ENCODE results near the gene EEF1AKMT3. TPM values are rescaled to one million over a fixed set of nuclear protein-coding genes. Genes with fewer than 3 reads are reported as not detected.

The EEF1AKMT3 gene
- total and polyA plus RNA-seq, 2 of the 4 experiments (the other 2 are of a cell fraction) = 3.2 to 8.1 TPM

GRCh38 chr12:57770734-57771133 is 1.7 kb upstream of the EEF1AKMT3 start:
- Histone ChIP-seq H3K4me2 (ENCODE audit: low read depth, low read length) (no peak overlapping the region), H3K14ac (replicated peaks; ENCODE audit: low read depth, low read length) (no peak overlapping the region), H4K20me1 (ENCODE audit: insufficient read depth, low read length) (no peaks in the 10 kb centered on the region), H3K4ac (ENCODE audit: low read depth, low read length) (no peak overlapping the region), H3K23ac (ENCODE audit: low read depth, low read length) (no peak overlapping the region), H4K8ac (ENCODE audit: low read depth in 2 of 2, low read length in 2 of 2) (peak overlapping the region in 1 of 2 experiments; percentile 77; a peak in 2 of 4 replicates), H3K4me3 (ENCODE audit: insufficient read depth, low read depth, low read length) (no peak overlapping the region), H4K91ac (ENCODE audit: insufficient read depth, low read depth, low read length) (no peak overlapping the region), H2AK5ac (ENCODE audit: low read depth, low read length) (peak overlapping the region; percentile 8; the same call in 1 of the 2 replicates), H3K27me3 (ENCODE audit: control insufficient read depth, insufficient read depth, low read length) (peaks cover 14% of the 10 kb centered on the region), H3K9ac (ENCODE audit: low read depth, low read length) (no peak overlapping the region), H3K79me1 (ENCODE audit: low read depth in 1 of 2, low read length in 2 of 2) (peaks cover 16 to 27% of the 10 kb centered on the region in 2 experiments; a peak in 3 of 4 replicates), H3K18ac (ENCODE audit: low read depth, low read length) (no peak overlapping the region), H2BK20ac (ENCODE audit: low read depth, low read length) (no peak overlapping the region), H3K4me1 (ENCODE audit: control insufficient read depth, insufficient read depth, low read length) (peaks cover 10% of the 10 kb centered on the region; the same call in 1 of the 2 replicates), H2AK9ac (replicated peaks; ENCODE audit: low read depth, low read length, poor library complexity) (peak overlapping the region; percentile 97), H2BK120ac (ENCODE audit: low read depth, low read length) (no peak overlapping the region), H3K27ac (ENCODE audit: insufficient read depth, low read length) (no peak overlapping the region), H3K36me3 (ENCODE audit: control insufficient read depth, insufficient read depth, low read length) (peaks cover 3% of the 10 kb centered on the region), H3K9me3 (ENCODE audit: control insufficient read depth, insufficient read depth, low read length) (no peaks in the 10 kb centered on the region), H3K56ac (ENCODE audit: extremely low read depth, insufficient read depth, low read length) (no peak overlapping the region), H2AFZ (replicated peaks; ENCODE audit: low read length, poor library complexity) (no peak overlapping the region), H4K5ac (ENCODE audit: low read depth, low read length) (no peak overlapping the region), H3K9me1 (ENCODE audit: insufficient read depth, low read length) (peaks cover 9% of the 10 kb centered on the region), H2BK15ac (ENCODE audit: low read depth, low read length) (no peak overlapping the region), H2BK5ac (ENCODE audit: low read depth, low read length, poor library complexity, severe bottlenecking) (no peak overlapping the region)
- no peak for TF ChIP-seq NFE2L2 (IDR thresholded peaks at IDR 0.05; ENCODE audit: low read depth, low read length)
- no peak for TF ChIP-seq RFX5 (IDR thresholded peaks at IDR 0.05; ENCODE audit: low read depth, low read length)
- TF ChIP-seq MAFK (IDR thresholded peaks at IDR 0.05; ENCODE audit: low read depth, low read length) = peak; percentile 73
- dilution Hi-C loops (cut with HindIII; ENCODE audit: low sequenced_read_pairs, unreplicated experiment) = no loop called here
- ChIA-PET POLR2A (ENCODE audit: unreplicated experiment) (no interaction called here), CTCF (no interaction called here)
- WGBS, 2 experiments (ENCODE audit: extremely low coverage in 2 of 2, insufficient read length in 1 of 2) = no CpG with 5 or more reads among the region's 4 CpGs
- DNase-seq = no peak
- intact Hi-C loops (cut with micrococcal nuclease) = no loop called here
- no TSS peak for BruUV-seq (replicated peaks)
- in situ Hi-C loops (cut with MboI; ENCODE audit: low sequenced_read_pairs) = no loop called here
- ATAC-seq (ENCODE audit: low read depth) = no peak
